ENCODE measurements around the gene C5AR1.
"Not testable (repeated sequence)": the region's sequence is repeated elsewhere in the genome, so short reads cannot be mapped to it uniquely, and the experiment has no call there.

The C5AR1 gene

DNA sequence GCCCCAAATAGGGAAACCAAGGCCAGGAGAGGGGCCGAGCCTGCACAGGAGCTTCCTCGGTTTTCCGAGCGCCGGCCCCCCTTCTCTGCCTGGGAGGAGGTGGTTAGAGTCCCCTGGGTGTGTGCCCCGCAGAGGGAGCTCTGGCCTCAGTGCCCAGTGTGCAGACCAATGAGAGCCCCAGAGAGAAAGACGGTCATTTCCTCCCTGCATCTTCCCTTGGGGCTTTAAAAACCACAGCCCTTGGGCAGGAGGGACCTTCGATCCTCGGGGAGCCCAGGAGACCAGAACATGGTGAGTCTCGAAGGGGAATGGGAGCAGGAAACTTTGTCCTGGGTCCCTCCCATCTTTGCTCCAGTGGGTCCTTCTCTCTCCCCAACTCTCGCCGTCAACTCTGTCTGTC lies at the start of gene C5AR1:
TSS of gene C5AR1 (plus strand) at position 254 of the 400 bp plus-strand sequence. CDS start at position 289, 35 bp downstream.
- no peak for DNase-seq

DNA sequence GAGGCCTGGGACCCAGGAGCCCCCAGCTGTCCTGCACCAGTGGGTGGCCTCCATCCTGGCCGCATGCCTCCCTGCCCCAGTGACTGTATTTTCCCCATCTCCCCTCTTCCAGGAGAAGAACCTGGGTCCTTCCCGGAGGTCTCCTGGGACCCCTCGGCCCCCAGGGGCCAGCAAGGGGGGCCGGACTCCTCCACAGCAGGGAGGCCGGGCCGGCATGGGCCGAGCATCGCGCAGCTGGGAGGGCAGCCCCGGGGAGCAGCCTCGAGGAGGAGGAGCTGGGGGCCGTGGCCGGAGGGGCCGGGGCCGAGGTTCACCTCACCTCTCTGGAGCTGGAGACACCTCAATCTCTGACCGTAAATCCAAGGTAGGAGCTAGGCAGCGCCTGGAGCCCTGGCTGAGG lies 49.2 kb upstream of the C5AR1 start:
- no peak for DNase-seq

DNA sequence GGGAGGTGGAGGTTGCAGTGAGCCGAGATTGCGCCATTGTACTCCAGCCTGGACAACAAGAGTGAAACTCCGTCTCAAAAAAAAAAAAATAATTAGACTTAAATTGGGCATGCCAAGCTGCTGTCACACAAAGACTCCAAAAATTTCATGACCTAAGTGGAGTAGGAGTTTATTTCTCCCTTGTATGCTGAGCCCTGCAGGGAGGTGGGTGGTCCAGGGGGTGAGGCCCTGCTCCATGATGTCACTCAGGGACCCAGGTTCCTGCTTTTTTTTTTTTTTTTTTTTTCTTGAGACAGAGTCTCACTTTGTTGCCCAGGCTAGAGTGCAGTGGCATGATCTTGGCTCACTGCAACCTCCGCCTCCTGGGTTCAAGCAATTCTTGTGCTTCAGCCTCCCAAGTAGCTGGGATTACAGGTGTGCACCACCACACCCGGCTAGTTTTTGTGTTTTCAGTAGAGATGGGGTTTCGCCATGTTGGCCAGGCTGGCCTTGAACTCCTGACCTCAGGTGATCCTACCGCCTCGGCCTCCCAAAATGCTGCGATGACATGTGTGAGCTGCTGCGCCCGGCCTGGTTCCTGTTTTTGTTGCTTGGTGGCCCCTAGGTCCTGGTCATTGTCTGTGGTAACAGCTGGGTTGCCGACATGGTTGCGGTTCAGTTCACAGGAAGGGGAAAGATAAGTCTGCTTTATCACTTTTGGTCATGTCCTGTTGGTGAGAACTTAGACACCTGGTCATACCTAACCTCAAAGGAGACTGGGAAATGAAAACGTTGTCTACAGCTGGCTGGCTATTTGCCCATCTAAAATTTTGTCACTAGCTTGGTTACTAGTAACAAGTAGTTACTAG lies 47.5 kb upstream of the C5AR1 start:
- not testable (repeated sequence) for DNase-seq

DNA sequence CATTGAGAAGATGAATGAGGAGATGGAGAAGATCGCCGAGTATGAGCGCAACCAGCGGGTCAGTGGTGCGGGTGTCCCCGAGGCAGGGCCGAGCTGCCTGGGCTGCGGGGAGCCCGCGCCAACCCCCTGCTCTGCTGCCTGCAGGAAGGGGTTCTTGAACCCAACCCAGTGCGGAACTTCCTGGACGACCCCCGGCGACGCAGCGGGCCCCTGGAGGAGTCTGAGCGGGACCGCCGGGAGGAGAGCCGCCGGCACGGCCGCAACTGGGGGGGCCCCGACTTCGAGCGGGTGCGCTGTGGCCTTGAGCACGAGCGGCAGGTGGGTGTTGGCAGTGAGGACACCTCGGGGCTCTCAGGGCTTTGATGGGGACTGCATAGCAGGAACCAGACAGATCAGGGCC lies 45.0 kb upstream of the C5AR1 start:
- no peak for DNase-seq

DNA sequence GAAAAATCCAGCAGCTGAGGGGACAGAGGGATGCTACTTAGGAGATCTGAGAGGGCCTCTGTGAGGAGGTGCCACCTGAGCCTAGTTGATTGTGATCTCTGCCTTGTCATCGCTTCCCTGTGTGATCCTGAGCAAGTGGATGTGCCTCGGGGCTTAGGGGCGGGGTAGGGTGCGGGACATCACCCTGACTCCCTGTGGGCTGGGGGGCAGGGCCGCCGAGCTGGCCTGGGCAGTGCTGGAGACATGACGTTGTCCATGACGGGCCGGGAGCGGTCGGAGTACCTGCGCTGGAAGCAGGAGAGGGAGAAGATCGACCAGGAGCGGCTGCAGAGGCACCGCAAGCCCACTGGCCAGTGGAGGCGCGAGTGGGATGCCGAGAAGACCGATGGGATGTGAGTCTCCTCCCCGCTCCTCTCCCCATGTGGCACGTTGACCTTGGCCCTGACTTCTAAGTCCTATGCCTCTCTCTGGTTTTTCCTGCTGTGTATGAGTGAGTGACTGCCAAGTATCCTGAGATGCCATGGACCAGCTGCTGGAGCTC lies 43.2 kb upstream of the C5AR1 start:
- no peak for DNase-seq

DNA sequence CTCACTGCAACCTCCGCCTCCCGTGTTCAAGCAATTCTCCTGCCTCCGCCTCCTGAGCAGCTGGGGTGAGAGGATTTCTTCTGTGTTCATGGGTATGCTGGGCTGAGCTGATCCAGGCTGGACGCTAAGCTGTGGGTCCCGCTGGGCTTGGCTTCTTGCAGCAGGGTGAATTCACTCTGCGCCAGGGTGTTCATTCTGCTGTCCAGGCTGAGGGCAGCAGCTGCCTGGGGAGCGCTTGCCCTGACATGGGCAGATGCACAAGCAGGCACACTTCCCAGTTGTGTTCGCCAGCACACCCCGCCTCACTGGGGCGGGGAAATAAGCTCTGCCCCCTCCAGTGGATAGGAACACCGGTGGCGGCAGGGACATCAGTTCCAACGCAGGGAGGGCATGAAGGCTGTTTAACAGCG lies 42.3 kb upstream of the C5AR1 start:
- no peak for DNase-seq

DNA sequence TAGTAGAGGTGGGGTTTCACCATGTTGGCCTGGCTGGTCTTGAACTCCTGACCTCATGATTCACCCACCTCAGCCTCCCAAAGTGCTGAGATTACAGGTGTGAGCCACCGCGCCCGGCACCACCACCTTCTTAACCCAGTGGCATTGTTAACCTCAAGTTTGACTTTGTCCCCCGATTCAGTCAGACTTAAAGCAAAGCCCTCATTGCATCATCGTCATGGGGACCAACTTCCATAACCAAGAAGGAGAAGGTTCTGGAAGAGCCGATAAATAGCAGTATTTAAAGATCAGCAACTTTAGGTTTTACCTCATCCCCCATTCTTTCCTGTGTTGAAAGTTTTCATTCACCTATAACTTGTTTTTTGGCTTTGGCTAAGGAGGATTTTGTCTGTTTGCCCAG lies 41.6 kb upstream of the C5AR1 start:
- no peak for DNase-seq

DNA sequence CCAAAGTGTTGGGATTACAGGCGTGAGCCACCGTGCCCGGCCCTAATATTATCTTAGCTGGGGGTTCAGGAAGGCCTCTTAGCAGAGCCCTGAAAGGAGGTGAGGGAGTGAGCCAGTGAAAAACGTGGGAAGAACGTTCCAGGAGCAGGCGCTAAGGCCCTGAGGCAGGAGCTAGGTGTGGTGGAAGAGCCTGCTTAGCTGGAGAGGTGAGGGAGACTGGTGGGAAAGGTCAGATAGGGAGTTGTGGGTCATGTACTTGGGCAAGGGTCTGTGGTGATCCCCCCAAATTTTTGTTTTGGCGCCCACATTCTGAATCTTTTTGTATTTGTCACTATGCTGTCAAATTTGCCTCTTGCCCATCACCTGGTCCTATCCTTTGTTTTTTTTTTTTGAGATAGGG lies 40.1 kb upstream of the C5AR1 start:
- no peak for DNase-seq

DNA sequence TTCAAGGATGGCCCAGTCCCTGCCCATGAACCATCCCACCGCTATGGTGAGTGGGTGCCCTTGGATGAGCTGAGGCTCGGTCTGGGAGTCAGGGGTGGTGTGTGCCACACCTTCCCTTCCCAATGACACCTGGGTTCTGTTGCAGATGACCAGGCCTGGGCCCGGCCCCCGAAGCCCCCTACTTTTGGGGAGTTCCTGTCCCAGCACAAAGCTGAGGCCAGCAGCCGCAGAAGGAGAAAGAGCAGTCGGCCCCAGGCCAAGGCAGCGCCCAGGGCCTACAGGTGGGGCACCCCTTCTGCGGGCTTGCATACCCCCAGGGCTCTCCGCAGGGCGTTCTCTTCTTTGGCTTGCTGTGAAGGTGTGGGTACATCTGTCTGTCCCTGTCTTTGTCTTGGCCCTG lies 39.3 kb upstream of the C5AR1 start:
- no peak for DNase-seq

DNA sequence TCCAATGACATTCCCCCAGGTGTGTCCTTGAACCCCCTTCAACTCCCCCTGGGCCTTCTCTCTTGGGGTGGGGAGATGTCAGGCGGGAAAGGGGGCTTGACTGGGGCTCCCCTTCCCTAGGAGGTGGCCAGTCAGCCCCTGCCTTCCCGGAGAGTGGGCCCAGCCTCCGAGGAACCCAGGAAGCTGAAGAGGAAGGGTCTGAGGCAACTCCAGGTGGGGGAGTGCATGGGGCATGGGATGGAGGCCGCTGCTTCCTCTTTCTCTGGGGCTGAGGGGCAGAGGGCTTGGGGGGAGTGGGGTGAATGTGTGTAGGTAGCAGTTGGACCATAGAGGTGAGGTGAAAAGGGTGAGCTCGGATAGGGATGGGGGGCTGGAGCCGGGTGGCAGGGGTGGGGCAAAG lies 37.7 kb upstream of the C5AR1 start:
- no peak for DNase-seq

DNA sequence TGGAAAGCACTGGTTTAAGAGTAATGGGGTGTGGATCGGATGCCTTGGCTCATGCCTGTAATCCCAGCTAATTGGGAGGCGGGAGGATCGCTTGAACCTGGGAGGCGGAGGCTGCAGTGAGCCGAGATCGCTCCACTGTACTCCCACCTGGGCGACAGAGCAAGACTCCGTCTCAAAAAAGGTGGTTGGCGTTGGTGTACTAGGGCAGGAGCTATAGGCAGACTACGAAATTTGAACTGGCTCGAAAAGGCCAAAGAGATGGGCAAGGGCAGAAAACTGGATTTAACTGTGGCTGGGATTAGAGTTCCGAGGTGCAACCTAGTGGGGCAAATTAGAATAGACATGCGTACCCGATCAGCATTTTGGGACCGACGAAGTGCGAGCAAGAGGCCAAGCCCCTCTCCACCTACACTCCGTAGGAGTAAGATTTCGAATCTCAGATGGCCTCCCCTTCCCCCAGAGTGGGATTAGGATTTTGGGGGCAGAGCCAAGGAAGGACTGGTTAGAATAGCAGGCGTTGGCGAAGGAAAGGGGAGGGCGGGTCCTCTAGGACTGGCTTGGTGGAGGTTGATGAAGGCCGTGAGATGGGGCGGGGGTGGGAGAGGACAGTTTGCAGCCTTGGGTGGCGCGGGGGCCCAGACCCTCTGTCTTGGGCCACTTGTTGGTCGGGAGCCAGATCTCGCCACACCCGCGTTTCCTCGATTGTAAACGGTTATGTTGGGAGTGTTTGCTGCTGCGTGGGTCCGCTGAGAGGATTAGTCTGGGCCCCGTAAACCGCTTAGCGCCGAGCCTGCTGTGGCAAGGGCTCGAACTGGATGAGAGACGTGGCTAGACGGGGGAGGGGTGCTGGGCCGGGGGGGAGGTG lies 37.0 kb upstream of the C5AR1 start:
- no peak for DNase-seq

DNA sequence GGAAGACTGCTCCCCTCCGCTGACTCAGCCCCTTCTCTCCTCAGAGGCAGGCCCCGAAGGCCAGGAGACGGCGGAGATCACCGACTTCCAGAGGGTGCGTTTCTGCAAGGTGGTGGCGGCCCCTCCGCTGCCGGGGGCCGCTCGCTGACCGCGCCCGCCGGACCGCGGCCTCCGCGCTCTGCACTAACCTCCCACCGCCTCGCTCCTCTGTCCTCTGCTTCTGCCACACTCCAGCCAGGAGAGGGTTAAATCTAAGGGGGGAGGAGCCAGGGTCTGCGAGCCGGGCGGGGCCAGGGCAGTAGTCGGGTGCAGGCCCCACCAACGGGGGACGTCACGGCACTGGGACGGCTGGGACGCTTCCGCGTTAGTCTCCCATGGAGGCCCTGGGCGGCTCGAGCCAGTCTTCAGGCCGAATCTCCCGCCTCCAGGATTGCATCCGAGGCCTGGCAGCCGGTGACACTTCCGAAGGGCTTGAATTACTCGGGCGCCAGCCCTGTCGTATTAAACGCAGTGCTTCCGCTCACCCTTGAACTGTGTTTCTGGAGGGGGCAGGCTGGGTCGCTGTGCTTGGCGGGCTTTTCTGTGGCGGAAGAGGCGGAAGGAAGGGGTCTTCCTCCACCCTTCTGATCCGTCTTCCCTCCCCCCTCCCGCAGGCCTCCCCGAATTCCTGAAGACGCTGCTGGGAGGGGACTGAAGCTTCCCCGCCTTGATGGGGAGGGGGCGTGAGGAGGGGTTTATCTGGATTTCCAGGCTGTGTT lies 36.2 kb upstream of the C5AR1 start:
- peak; percentile 63 to 83 (median 72) for DNase-seq

DNA sequence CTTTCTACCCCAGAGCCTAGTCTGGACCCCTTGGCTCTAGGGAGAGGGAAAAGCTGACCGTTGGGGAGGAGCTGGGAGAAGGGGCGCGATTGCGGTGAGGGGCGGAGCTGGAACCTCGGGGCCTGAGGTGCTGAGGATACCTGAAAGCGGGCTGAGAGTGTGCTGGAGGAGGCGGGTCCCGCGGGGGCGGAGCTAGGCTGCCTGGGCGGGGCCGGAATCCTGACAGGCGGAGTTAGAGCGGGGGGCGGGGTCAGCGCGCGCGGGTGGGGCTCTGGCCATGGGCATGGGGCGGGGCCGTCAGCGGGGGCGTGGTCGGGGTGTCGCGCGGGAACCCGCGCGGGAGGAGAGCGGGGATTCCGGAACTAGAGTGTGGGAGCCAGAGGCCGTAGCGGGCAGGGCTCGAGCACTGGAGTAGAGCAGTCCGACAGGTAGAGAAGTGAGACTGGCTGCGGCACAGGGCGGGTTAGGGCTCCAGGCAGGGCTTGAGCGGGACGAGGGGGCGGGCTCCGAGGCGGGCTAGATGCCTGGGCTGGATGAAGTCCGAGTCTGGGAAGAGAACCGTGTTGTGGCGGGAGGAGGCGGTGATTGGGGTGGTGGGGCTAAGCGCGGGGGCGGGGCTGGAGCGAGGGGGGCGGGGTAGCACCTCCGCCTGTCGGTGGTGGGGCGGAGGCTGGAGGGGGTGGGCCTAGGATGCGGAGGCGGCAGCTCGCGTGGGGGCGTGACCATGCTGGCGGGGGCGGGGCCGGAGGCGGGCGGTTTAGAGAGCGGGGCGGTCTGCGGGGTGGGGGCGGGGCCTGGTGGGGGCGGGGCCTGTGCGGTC lies 35.4 kb upstream of the C5AR1 start, which contains the start of gene INAFM1:
TSS of gene INAFM1 (plus strand) at position 815 of the 820 bp plus-strand sequence. CDS start 35 bp downstream, outside the sequence.
- DNase-seq = peak; percentile 99 to 100 (median 100)

DNA sequence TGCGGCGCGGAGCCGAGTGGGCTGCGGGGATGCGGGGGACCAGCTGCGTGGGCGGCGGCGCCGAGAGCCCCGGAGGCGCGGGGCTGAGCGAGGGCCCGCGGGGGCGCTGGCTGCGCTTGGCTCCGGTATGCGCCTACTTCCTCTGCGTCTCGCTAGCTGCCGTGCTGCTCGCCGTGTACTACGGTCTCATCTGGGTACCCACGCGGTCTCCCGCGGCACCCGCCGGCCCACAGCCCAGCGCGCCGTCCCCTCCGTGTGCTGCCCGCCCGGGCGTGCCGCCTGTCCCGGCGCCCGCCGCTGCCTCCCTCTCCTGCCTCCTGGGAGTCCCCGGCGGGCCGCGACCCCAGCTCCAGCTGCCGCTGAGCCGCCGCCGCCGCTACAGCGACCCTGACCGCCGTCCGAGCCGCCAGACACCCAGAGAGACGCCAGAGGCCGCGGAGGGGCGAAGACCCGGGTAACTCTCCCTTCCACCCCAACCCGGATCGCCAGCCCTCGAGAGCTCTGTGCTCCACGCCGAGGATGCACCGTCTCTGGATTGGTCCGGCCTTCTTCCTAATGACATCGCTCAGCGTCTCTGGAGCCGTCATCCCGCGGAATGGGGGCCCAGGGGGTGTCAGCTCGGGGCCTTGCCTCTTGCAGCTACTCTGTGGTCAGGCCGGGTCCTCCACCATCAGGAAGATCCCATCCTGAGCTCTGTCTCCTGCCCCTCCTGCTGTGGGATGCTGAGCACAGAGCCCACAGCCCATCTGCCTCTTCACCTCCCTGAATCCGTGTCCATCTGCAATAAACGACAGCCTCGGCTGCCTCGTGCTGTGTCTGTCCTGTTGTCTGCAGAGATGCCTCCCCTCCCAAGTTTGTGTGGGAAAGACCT lies 34.5 kb upstream of the C5AR1 start:
- DNase-seq = peak in 1 of 4 experiments; percentile 21

DNA sequence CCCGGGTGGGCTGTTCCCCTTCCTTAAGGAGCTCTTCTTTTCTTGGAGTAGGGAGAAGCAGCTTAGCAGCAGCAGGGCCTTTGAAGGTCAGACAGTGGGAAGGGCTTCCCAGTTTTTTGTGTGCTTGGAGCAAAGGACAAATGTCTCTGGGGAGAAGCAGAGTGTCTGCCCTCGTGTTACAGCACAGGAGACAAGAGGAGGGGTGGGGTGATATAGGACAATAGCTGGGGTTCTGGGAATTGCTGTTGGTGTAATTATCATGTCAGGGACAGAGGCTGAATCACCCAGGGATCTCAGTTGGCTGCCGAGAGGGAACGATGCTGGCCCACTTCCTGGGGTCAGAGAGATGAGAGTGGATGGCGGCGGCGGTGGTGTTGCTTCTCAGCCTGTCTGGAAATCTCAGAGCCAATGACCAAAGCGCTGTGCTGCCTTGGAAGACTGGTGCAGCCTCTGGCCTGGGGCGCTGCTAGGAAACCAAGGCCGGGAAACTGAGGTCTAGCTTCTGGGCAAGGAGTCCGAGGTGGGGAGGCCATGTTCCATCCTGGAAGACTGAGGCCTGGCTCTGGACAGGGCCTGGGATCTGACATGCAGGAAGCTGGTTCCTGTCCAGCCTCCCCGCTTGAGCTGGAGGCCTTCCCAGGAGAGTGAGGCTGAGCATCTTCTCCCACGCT lies 33.7 kb upstream of the C5AR1 start:
- no peak for DNase-seq

DNA sequence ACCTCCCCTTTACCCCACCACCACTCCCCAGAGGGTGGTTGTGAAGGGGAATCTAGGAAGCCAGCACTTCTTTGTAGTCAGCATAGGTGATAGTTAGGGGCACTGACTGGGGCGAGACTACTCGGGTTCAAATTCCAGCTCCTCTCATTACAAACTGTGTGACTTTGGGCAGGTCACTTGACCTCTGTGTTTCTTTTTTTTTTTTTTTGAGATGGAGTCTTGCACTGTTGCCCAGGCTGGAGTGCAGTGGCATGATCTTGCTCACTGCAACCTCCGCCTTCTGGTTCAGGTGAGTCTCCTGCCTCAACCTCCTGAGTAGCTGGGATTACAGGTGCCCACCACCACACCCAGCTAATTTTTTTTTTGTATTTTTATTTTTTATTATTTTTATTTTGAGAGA lies 33.1 kb upstream of the C5AR1 start:
- DNase-seq = not testable (repeated sequence)

DNA sequence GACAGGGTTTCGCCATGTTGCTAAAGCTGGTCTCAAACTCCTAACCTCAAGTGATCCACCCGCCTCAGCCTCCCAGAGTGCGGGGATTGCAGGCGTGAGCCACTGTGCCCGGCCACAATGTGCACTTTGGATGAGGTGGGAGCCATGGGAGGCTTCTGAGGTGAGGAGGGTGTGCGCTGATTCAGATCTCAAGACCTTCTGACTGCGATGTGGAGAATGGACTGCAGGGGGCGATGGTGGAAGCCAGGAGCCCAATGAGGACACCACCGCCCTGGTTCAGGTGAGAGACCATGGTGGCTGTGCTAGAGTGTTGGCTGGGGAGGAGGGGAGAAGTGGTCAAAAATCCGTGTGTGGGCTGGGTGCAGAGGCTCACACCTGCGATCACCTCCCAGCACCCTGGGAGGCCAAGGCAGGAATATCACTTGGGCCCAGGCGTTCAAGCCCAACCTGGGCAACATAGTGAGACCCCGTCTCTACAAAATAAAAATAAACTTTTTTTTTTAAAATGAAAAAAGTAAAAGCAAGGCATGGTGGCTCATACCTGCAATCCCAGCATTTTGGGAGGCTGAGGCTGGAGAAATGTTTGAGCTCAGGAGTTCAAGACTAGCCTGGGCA lies 29.4 kb upstream of the C5AR1 start:
- DNase-seq = peak in 3 of 4 experiments; percentile 20 to 48 (median 25)

DNA sequence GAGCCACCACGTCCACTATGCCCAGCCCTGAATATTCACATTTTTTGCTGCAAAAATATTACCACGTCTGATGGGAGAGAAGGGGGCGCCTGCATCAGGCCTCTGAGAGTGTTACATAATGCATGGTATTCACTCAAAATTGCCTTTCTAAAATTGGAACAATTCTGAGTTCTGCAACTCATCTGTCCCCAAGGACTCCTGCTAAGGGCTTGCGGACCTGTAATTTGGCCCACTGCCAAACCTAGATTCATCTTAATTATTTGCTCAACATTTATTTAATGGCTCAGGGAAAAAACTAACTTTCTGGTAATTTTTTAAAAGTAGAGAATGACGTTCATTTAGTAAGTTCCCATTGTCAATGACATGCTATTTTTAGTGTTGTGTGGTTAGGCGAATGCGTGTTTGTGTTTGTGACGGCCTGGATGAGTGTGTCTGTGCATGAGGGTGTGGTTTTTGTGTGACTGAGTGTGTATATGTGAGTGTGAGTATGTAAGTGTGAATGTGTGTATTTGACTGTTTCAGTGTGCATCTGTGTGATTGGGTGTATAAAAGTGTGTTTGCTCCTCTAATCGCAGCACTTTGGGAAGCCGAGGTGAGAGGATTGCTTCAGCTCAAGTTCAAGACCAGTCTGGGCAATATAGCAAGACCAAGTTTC lies 26.1 kb upstream of the C5AR1 start:
- no peak for DNase-seq

DNA sequence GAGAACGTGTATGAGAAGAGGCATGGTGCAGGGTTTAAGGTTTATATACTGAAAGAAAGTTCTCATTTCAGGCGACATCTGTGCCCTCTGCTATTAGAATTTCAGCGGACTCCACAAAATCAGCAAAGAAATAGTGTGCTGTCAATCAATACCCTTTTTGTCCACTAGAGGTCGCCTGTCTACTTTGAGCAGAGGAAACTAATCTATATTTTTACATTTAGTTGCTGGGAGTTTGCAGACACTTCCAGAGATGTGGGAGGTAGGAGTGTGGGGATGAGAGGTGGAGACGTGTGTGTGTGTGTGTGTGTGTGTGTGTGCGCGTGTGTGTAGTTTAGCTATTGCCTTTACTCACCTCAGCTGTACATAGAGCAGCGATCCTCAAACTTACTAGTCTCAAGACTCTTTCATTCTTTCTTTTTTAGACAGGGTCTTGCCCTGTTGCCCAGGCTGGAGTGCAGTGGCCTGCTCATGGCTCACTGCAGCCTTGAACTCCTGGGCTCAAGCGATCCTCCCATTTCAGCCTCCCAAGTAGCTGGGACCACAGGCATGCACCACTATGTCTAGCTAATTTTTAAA lies 25.2 kb upstream of the C5AR1 start:
- DNase-seq = peak in 2 of 4 experiments; percentile 14 to 23
